OCI-LY7 (cell line): ENCODE data around the gene SEMA7A. TPM values are rescaled to one million over a fixed set of nuclear protein-coding genes. Genes with fewer than 3 reads are reported as not detected.
"Not testable (repeated sequence)": the region's sequence is repeated elsewhere in the genome, so short reads cannot be mapped to it uniquely, and the experiment has no call there.

ENCODE experiments used
- BruUV-seq: library from RNA; stranded (reverse); fragments of 400-500 nt; replicated peaks from 2 replicates; lab custom pipeline; 2021; lab: Mats Ljungman, UMichigan
- CTCF ChIA-PET: fragments of 300-600 bp; sonication (Branson Sonifier 250); formaldehyde crosslinking; loops from one replicate; lab custom pipeline; 2022; ENCODE audit warnings: antibody characterized with exemption; ENCODE audit not compliant: unreplicated experiment; lab: Charles Lee
- POLR2A ChIA-PET: fragments of 300-600 bp; sonication (Branson Sonifier 250); formaldehyde crosslinking; loops from one replicate; lab custom pipeline; 2022; ENCODE audit warnings: antibody characterized with exemption; lab: Charles Lee
- DNase-seq: peaks from one replicate; pipeline ENCODE4 v3.0.0-alpha.2; 2015; ENCODE audit warnings: low spot score
- H2AFZ ChIP-seq: fragments of 200-600 bp; sonication (generic), shearing (Covaris generic); 2 replicates; pipeline ENCODE4 v1.6.1; 2014; ENCODE audit warnings: mild to moderate bottlenecking, antibody characterized with exemption, low read length, moderate library complexity
- H3K27ac ChIP-seq: fragments of 200-600 bp; sonication (generic); 2 replicates; pipeline ENCODE4 v1.5.1; 2014; ENCODE audit warnings: mixed run types, low read depth, mild to moderate bottlenecking, moderate library complexity, low read length, inconsistent platforms; ENCODE audit not compliant: poor library complexity, severe bottlenecking
- H3K36me3 ChIP-seq: fragments of 200-600 bp; sonication (generic); 2 replicates; pipeline ENCODE4 v1.6.1; 2014; ENCODE audit warnings: mild to moderate bottlenecking, antibody characterized with exemption, low read length, moderate library complexity, mixed read lengths; ENCODE audit not compliant: insufficient read depth
- H3K4me1 ChIP-seq: fragments of 200-600 bp; sonication (generic); 2 replicates; pipeline ENCODE4 v1.5.1; 2014; ENCODE audit warnings: mild to moderate bottlenecking, low read length; ENCODE audit not compliant: insufficient read depth, poor library complexity, severe bottlenecking
- H3K4me2 ChIP-seq: fragments of 200-600 bp; sonication (generic); 2 replicates; pipeline ENCODE4 v1.6.1; 2014; ENCODE audit warnings: mild to moderate bottlenecking, low read length
- H3K4me3 ChIP-seq: fragments of 200-600 bp; sonication (generic); 2 replicates; pipeline ENCODE4 v1.5.1; 2014; ENCODE audit warnings: mild to moderate bottlenecking, low read depth, low read length; ENCODE audit not compliant: poor library complexity, severe bottlenecking
- H3K79me2 ChIP-seq: fragments of 200-600 bp; sonication (generic); 2 replicates; pipeline ENCODE4 v1.6.1; 2016; ENCODE audit warnings: low read depth, mild to moderate bottlenecking, low read length, moderate library complexity, mixed read lengths; ENCODE audit not compliant: insufficient read depth
- H3K9me2 ChIP-seq: fragments of 200-600 bp; sonication (generic); 2 replicates; pipeline ENCODE4 v1.6.1; 2016; ENCODE audit warnings: mild to moderate bottlenecking, low read length, mixed read lengths; ENCODE audit not compliant: insufficient read depth
- H3K9me3 ChIP-seq: fragments of 200-600 bp; sonication (generic); 2 replicates; pipeline ENCODE4 v1.6.1; 2014; ENCODE audit warnings: mild to moderate bottlenecking, mixed run types, low read length, mixed read lengths
- H4K20me1 ChIP-seq: fragments of 200-600 bp; sonication (generic); 2 replicates; pipeline ENCODE4 v1.6.1; 2014; ENCODE audit warnings: mild to moderate bottlenecking, antibody characterized with exemption, low read length, moderate library complexity, mixed read lengths; ENCODE audit not compliant: insufficient read depth
- intact Hi-C: fragments of 100-400 bp; cut with micrococcal nuclease; formaldehyde crosslinking; loops from one replicate; pipeline ENCODE4 v1.10.0; 2022; ENCODE audit not compliant: unreplicated experiment
- microRNA-seq: library from miRNA; unstranded; fragments of <30 nt; microRNA quantifications from one replicate; pipeline ENCODE4 v1.2.0, GENCODE V29; 2022; ENCODE audit warnings: borderline replicate concordance
- small RNA-seq: library from RNA; depleted of rRNA; stranded (forward); fragments of <200 nt; gene quantifications from one replicate; pipeline ENCODE3, GENCODE V24; 2014
- total RNA-seq, 2 experiments: library from RNA; depleted of rRNA in 1 of 2; stranded (reverse); fragments of >200 nt in 1 of 2; shearing (Covaris generic) in 1 of 2; gene quantifications; 2 replicates each; pipeline ENCODE4 v1.2.3, GENCODE V29; 2014 to 2022

Gene SEMA7A
- total RNA-seq, 2 experiments from 2014 or later: 0.06 to 1.0 TPM

DNA sequence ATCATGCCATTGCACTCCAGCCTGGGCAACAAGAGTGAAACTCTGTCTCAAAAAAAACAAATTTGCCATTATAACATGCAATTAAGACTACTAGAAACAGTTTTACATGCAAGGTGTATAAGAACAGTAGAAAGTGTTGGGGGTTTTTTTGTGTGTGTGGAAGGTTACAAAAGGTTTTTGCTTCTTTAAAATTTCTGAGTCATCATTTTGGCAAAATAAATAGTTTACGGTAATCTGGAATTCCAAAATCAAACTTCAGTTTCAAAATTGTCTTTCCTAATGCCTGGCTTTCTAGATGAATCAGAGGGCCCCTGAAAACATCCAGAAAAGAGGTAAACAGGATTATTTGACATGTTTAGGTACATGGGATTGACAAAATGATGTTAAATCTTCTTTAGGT lies 72.9 kb downstream of the SEMA7A start:
- H3K4me1 ChIP-seq, H2AFZ ChIP-seq, CTCF ChIA-PET, H3K79me2 ChIP-seq, H3K9me3 ChIP-seq, H4K20me1 ChIP-seq, H3K4me2 ChIP-seq, POLR2A ChIA-PET, H3K9me2 ChIP-seq, H3K4me3 ChIP-seq, DNase-seq, BruUV-seq, H3K27ac ChIP-seq, intact Hi-C loops, H3K36me3 ChIP-seq: not testable (repeated sequence)

DNA sequence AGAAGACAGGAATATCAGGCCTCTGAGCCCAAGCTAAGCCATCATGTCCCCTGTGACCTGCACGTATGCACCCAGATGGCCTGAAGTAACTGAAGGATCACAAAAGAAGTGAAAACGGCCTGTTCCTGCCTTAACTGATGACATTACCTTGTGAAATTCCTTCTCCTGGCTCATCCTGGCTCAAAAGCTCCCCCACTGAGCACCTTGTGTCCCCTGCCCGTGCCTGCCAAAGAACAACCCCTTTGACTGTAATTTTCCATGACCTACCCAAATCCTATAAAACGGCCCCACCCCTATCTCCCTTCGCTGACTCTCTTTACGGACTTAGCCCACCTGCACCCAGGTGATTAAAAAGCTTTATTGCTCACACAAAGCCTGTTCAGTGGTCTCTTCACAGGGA lies 74.4 kb downstream of the SEMA7A start:
- intact Hi-C loops, CTCF ChIA-PET, POLR2A ChIA-PET, H3K4me2 ChIP-seq, H3K9me3 ChIP-seq, H4K20me1 ChIP-seq, DNase-seq, BruUV-seq, H3K36me3 ChIP-seq, H3K4me1 ChIP-seq, H2AFZ ChIP-seq, H3K79me2 ChIP-seq, H3K9me2 ChIP-seq, H3K27ac ChIP-seq, H3K4me3 ChIP-seq: not testable (repeated sequence)

Small RNA genes lying within 50 kb of the gene (microRNA-seq; reads per million reads assigned to microRNA genes)
- not detected for gene MIR6881

Small RNA genes lying within 50 kb of the gene (small RNA-seq; reads per million reads assigned to genes)
- gene MIR6881: not detected

Other genes starting within 250 kb of the SEMA7A start
- gene STRA6, start 231.2 kb downstream of the SEMA7A start, total RNA-seq (2014; rRNA removed; shearing (Covaris generic)): not detected in 2 replicates
- gene STRA6, start 231.2 kb downstream of the SEMA7A start, total RNA-seq (2022): not detected in 2 replicates
- not detected in 2 replicates for gene CCDC33, start 197.6 kb downstream of the SEMA7A start, total RNA-seq (2014; rRNA removed; shearing (Covaris generic))
- not detected in 2 replicates for gene CCDC33, start 197.6 kb downstream of the SEMA7A start, total RNA-seq (2022)
- not detected in 2 replicates for gene CYP11A1, start 66.3 kb downstream of the SEMA7A start, total RNA-seq (2014; rRNA removed; shearing (Covaris generic))
- not detected in 2 replicates for gene CYP11A1, start 66.3 kb downstream of the SEMA7A start, total RNA-seq (2022)
- gene UBL7, start 27.2 kb upstream of the SEMA7A start, total RNA-seq (2014; rRNA removed; shearing (Covaris generic)): 29.5 and 32.6 TPM in 2 replicates
- gene UBL7, start 27.2 kb upstream of the SEMA7A start, total RNA-seq (2022): 41.3 and 44.1 TPM in 2 replicates
- 0.80 and 7.5 TPM in 2 replicates for gene ARID3B, start 107.3 kb upstream of the SEMA7A start, total RNA-seq (2014; rRNA removed; shearing (Covaris generic))
- gene ARID3B, start 107.3 kb upstream of the SEMA7A start, total RNA-seq (2022): 2.0 and 3.2 TPM in 2 replicates
- gene CLK3, start 181.9 kb upstream of the SEMA7A start, total RNA-seq (2014; rRNA removed; shearing (Covaris generic)): 85.1 and 86.5 TPM in 2 replicates
- 87.4 and 109 TPM in 2 replicates for gene CLK3, start 181.9 kb upstream of the SEMA7A start, total RNA-seq (2022)